Measurements from ENCODE around the gene CCNC.

GRCh38 chr6:99606656-99607415 is 38.4 kb upstream of the CCNC start, which contains the start of gene PRDM13:
- TF ChIP-seq, protein P1, sequence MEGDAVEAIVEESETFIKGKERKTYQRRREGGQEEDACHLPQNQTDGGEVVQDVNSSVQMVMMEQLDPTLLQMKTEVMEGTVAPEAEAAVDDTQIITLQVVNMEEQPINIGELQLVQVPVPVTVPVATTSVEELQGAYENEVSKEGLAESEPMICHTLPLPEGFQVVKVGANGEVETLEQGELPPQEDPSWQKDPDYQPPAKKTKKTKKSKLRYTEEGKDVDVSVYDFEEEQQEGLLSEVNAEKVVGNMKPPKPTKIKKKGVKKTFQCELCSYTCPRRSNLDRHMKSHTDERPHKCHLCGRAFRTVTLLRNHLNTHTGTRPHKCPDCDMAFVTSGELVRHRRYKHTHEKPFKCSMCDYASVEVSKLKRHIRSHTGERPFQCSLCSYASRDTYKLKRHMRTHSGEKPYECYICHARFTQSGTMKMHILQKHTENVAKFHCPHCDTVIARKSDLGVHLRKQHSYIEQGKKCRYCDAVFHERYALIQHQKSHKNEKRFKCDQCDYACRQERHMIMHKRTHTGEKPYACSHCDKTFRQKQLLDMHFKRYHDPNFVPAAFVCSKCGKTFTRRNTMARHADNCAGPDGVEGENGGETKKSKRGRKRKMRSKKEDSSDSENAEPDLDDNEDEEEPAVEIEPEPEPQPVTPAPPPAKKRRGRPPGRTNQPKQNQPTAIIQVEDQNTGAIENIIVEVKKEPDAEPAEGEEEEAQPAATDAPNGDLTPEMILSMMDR (IDR thresholded peaks at IDR 0.05): no peak
- TF ChIP-seq CDX4 (CRISPR knock-in tag; IDR thresholded peaks at IDR 0.05; ENCODE audit: borderline replicate concordance) (no peak), RELA (CRISPR knock-in tag; IDR thresholded peaks at IDR 0.05; ENCODE audit: borderline replicate concordance) (no peak)
- TF ChIP-seq, protein P2, sequence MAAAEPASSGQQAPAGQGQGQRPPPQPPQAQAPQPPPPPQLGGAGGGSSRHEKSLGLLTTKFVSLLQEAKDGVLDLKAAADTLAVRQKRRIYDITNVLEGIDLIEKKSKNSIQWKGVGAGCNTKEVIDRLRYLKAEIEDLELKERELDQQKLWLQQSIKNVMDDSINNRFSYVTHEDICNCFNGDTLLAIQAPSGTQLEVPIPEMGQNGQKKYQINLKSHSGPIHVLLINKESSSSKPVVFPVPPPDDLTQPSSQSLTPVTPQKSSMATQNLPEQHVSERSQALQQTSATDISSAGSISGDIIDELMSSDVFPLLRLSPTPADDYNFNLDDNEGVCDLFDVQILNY (CRISPR knock-in tag; IDR thresholded peaks at IDR 0.05): no peak
